ENCODE measurements around the gene VSIG10L2.

Gene VSIG10L2

GRCh38 chr11:125923633-125924032, 22.2 kb upstream of the VSIG10L2 start:
- DNase-seq (ENCODE audit: extremely low read depth, low read depth): no peak
- TF ChIP-seq CTCF (IDR thresholded peaks at IDR 0.05; ENCODE audit: low read depth, low read length): no peak

- DNase-seq (ENCODE audit: extremely low read depth, low read depth): no peak
Observed at GRCh38 chr11:125924384-125925007, 21.3 kb upstream of the VSIG10L2 start.

GRCh38 chr11:125925247-125925740, 20.6 kb upstream of the VSIG10L2 start:
- no peak for DNase-seq (ENCODE audit: extremely low read depth, low read depth)
- TF ChIP-seq CTCF (IDR thresholded peaks at IDR 0.05; ENCODE audit: low read depth, low read length): no peak

More at GRCh38 chr11:125924384-125925007, 21.3 kb upstream of the VSIG10L2 start:
- TF ChIP-seq CTCF (IDR thresholded peaks at IDR 0.05; ENCODE audit: low read depth, low read length): no peak

GRCh38 chr11:125925804-125926203, 20.0 kb upstream of the VSIG10L2 start:
- DNase-seq (ENCODE audit: extremely low read depth, low read depth): no peak
- no peak for TF ChIP-seq CTCF (IDR thresholded peaks at IDR 0.05; ENCODE audit: low read depth, low read length)

GRCh38 chr11:125926682-125927081, 19.2 kb upstream of the VSIG10L2 start:
- no peak for TF ChIP-seq CTCF (IDR thresholded peaks at IDR 0.05; ENCODE audit: low read depth, low read length)
- no peak for DNase-seq (ENCODE audit: extremely low read depth, low read depth)

GRCh38 chr11:125929445-125930075, 16.3 kb upstream of the VSIG10L2 start:
- no peak for DNase-seq (ENCODE audit: extremely low read depth, low read depth)
- TF ChIP-seq CTCF (IDR thresholded peaks at IDR 0.05; ENCODE audit: low read depth, low read length): no peak

GRCh38 chr11:125930076-125930450, 15.8 kb upstream of the VSIG10L2 start:
- DNase-seq (ENCODE audit: extremely low read depth, low read depth): no peak
- TF ChIP-seq CTCF (IDR thresholded peaks at IDR 0.05; ENCODE audit: low read depth, low read length): no peak

All from AG09319 (cell line).